ENCODE data around the gene PEMT. TPM values are rescaled to one million over a fixed set of nuclear protein-coding genes. Genes with fewer than 3 reads are reported as not detected.

Gene PEMT
- total RNA-seq, 2 experiments from 2014 or later = 11.4 to 12.0 TPM

GRCh38 chr17:17495536-17496188 is 95.8 kb downstream of the PEMT start:
- Histone ChIP-seq H3K4me3 (ENCODE audit: low read length) (peak overlapping the region; percentile 53), H3K4me1 (ENCODE audit: insufficient read depth, low read length) (peaks cover 24% of the 10 kb centered on the region), H3K27me3 (ENCODE audit: control insufficient read depth in 1 of 2, insufficient read depth in 2 of 2, low read length in 2 of 2) (peaks cover 8% of the 10 kb centered on the region in 2 experiments), H3K27ac (ENCODE audit: low read depth in 1 of 2, low read length in 2 of 2) (no peak overlapping the region), H3K36me3 (ENCODE audit: insufficient read depth, low read length) (peaks cover 14% of the 10 kb centered on the region), H3K9me3 (ENCODE audit: control insufficient read depth in 1 of 2, insufficient read depth in 1 of 2, low read length in 2 of 2) (peaks cover 0 to 3% of the 10 kb centered on the region in 2 experiments)
- no peaks in the 10 kb centered on the region for H3K36me3 Mint-ChIP-seq (ENCODE audit: low read depth)
- no peak overlapping the region for H3K27ac Mint-ChIP-seq
- H3K4me3 Mint-ChIP-seq = peak overlapping the region; percentile 82
- ChIA-PET CTCF (interaction anchor here (1.5 to 2.3 kb wide), 5 partner anchors 11 to 146 kb away, joined by 4 to 28 read pairs (median 7); no protein-coding TSS in a partner anchor), POLR2A (interaction anchor here (0.6 to 1.6 kb wide), 4 partner anchors 14 to 118 kb away, joined by 3 to 5 read pairs (median 4); no protein-coding TSS in a partner anchor)
- ATAC-seq (ENCODE audit: poor library complexity) (no peak), DNase-seq (peak in 8 of 14 experiments; percentile 9 to 56 (median 21))
- peaks cover 10% of the 10 kb centered on the region for H3K27me3 Mint-ChIP-seq
- TF ChIP-seq CTCF (IDR thresholded peaks at IDR 0.05) = no peak
- intact Hi-C loops (cut with DNase I, micrococcal nuclease) = loop anchor here (1.0 to 2.0 kb wide), 4 partner anchors 19 to 423 kb away; partner anchors contain the start of gene MED9 (in 1 of the 2)
- H3K9me3 Mint-ChIP-seq = no peaks in the 10 kb centered on the region
- H3K4me1 Mint-ChIP-seq (ENCODE audit: low read depth) = peaks cover 7% of the 10 kb centered on the region

DNA sequence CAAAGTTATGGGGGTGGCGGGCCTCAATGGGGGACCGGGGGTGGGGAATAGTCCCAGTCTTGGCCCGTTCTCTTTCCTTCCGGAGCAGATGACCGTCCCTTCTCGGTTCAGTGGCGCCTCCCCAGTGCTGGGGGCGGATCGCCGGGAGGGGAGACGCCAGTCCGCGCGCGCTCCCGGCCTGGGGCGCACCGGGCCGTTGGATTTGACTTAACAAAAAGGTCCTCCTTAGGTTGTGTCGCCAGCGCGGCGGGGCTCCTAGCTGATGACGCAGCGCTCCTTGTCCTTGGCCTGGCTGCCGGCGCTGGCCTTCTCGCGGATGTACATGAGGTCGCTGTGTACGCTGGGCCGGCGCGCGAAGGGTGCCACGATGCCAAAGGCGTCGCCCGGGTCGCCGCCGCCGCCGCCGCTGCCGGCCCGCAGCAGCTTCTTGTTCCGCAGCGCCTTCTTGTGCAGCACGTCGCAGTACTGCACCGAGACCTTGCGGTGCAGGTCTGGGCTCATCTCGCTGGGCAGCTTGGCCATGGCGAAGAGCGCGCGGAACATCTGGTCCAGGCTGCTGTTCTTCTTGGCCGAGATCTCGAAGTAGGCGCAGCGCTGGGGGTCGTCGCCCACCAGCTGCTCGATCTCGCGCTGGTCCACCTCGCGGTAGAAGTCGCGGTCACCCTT is 96.5 kb downstream of the PEMT start:
- DNase-seq (peak in 5 of 14 experiments; percentile 6 to 52 (median 9)), ATAC-seq (ENCODE audit: poor library complexity) (no peak)
- peak overlapping the region; percentile 82 for H3K4me3 Mint-ChIP-seq
- H3K27ac Mint-ChIP-seq = no peak overlapping the region
- H3K36me3 Mint-ChIP-seq (ENCODE audit: low read depth) = no peaks in the 10 kb centered on the region
- POLR2A ChIA-PET = interaction anchor here (0.6 to 1.2 kb wide), 2 partner anchors 13 to 103 kb away, joined by 3 to 4 read pairs; no protein-coding TSS in a partner anchor
- Histone ChIP-seq H3K27ac (ENCODE audit: low read depth in 1 of 2, low read length in 2 of 2) (no peak overlapping the region), H3K36me3 (ENCODE audit: insufficient read depth, low read length) (peaks cover 16% of the 10 kb centered on the region), H3K4me1 (ENCODE audit: insufficient read depth, low read length) (peaks cover 24% of the 10 kb centered on the region), H3K27me3 (ENCODE audit: control insufficient read depth in 1 of 2, insufficient read depth in 2 of 2, low read length in 2 of 2) (peaks cover 8% of the 10 kb centered on the region in 2 experiments), H3K9me3 (ENCODE audit: control insufficient read depth in 1 of 2, insufficient read depth in 1 of 2, low read length in 2 of 2) (peaks cover 0 to 3% of the 10 kb centered on the region in 2 experiments), H3K4me3 (ENCODE audit: low read length) (peak overlapping the region; percentile 31)
- peaks cover 7% of the 10 kb centered on the region for H3K4me1 Mint-ChIP-seq (ENCODE audit: low read depth)
- H3K27me3 Mint-ChIP-seq = peaks cover 10% of the 10 kb centered on the region
- CTCF ChIA-PET = no interaction called here
- TF ChIP-seq CTCF (IDR thresholded peaks at IDR 0.05) = no peak
- no peaks in the 10 kb centered on the region for H3K9me3 Mint-ChIP-seq
- intact Hi-C loops (cut with DNase I, micrococcal nuclease) = no loop called here

- Histone ChIP-seq H3K4me3 (ENCODE audit: low read length) (no peak overlapping the region), H3K4me1 (ENCODE audit: insufficient read depth, low read length) (peaks cover 24% of the 10 kb centered on the region), H3K36me3 (ENCODE audit: insufficient read depth, low read length) (peaks cover 18% of the 10 kb centered on the region), H3K27me3 (ENCODE audit: control insufficient read depth in 1 of 2, insufficient read depth in 2 of 2, low read length in 2 of 2) (peaks cover 8% of the 10 kb centered on the region in 2 experiments), H3K9me3 (ENCODE audit: control insufficient read depth in 1 of 2, insufficient read depth in 1 of 2, low read length in 2 of 2) (peaks cover 0 to 3% of the 10 kb centered on the region in 2 experiments), H3K27ac (ENCODE audit: low read depth in 1 of 2, low read length in 2 of 2) (no peak overlapping the region)
- no peak for ATAC-seq (ENCODE audit: poor library complexity)
- intact Hi-C loops (cut with DNase I, micrococcal nuclease) = no loop called here
- no peak for DNase-seq
- no peak for TF ChIP-seq CTCF (IDR thresholded peaks at IDR 0.05)
- CTCF ChIA-PET = no interaction called here
- peak overlapping the region; percentile 54 for H3K4me3 Mint-ChIP-seq
- no peak overlapping the region for H3K27ac Mint-ChIP-seq
- H3K36me3 Mint-ChIP-seq (ENCODE audit: low read depth) = peaks cover 5% of the 10 kb centered on the region
- no peaks in the 10 kb centered on the region for H3K9me3 Mint-ChIP-seq
- peaks cover 7% of the 10 kb centered on the region for H3K4me1 Mint-ChIP-seq (ENCODE audit: low read depth)
- POLR2A ChIA-PET = no interaction called here
- H3K27me3 Mint-ChIP-seq = peaks cover 10% of the 10 kb centered on the region
Observed at GRCh38 chr17:17494499-17494869, 97.0 kb downstream of the PEMT start.

Data from CD4-positive, alpha-beta T cell (primary cell).